IMR-90 (cell line): ENCODE data around the gene RFX3. TPM values are rescaled to one million over a fixed set of nuclear protein-coding genes. Genes with fewer than 3 reads are reported as not detected.

Experiments
- ATAC-seq: fragments of 200-7000 bp; cut with Tn5 transposase; 2 replicates; pipeline ENCODE4 v1.9.1; 2020; ENCODE audit warnings: low read depth, mild to moderate bottlenecking, moderate library complexity
- BruUV-seq: library from RNA; stranded (reverse); fragments of 400-500 nt; replicated peaks from 2 replicates; lab custom pipeline; 2021; lab: Mats Ljungman, UMichigan
- CTCF ChIA-PET: fragments of 300-600 bp; formaldehyde crosslinking; extraction: SDS; loops from one replicate; lab custom pipeline; 2021; ENCODE audit warnings: antibody characterized with exemption; lab: Yijun Ruan, JAX
- POLR2A ChIA-PET: fragments of 300-600 bp; sonication (Branson Sonifier 250); formaldehyde crosslinking; loops from one replicate; lab custom pipeline; 2022; ENCODE audit warnings: antibody characterized with exemption; ENCODE audit not compliant: unreplicated experiment; lab: Charles Lee
- DNase-seq: peaks from one replicate; pipeline ENCODE4 v3.0.0; 2013
- H2AFZ ChIP-seq: replicated peaks from 2 replicates; pipeline ENCODE3; 2013; ENCODE audit warnings: low read length, mild to moderate bottlenecking; ENCODE audit not compliant: poor library complexity
- H2AK5ac ChIP-seq: 2 replicates; pipeline ENCODE4 v1.6.1; 2013; ENCODE audit warnings: low read depth, low read length, inconsistent platforms
- H2AK9ac ChIP-seq: replicated peaks from 2 replicates; pipeline ENCODE3; 2013; ENCODE audit warnings: mild to moderate bottlenecking, low read depth, low read length, moderate library complexity; ENCODE audit not compliant: poor library complexity
- H2BK120ac ChIP-seq: 2 replicates; pipeline ENCODE4 v1.6.1; 2013; ENCODE audit warnings: low read depth, low read length, inconsistent platforms
- H2BK15ac ChIP-seq: 3 replicates; pipeline ENCODE4 v1.6.1; 2013; ENCODE audit warnings: low read depth, low read length, inconsistent platforms
- H2BK20ac ChIP-seq: 2 replicates; pipeline ENCODE4 v1.6.1; 2013; ENCODE audit warnings: low read depth, mild to moderate bottlenecking, inconsistent platforms, low read length, moderate library complexity
- H2BK5ac ChIP-seq: 2 replicates; pipeline ENCODE4 v1.6.1; 2013; ENCODE audit warnings: mild to moderate bottlenecking, low read depth, low read length, inconsistent platforms; ENCODE audit not compliant: poor library complexity, severe bottlenecking
- H3K14ac ChIP-seq: replicated peaks from 2 replicates; pipeline ENCODE4 v1.6.1; 2013; ENCODE audit warnings: low read depth, low read length, inconsistent platforms
- H3K18ac ChIP-seq: 2 replicates; pipeline ENCODE4 v1.6.1; 2013; ENCODE audit warnings: low read depth, low read length, control low read depth
- H3K23ac ChIP-seq: 2 replicates; pipeline ENCODE4 v1.6.1; 2013; ENCODE audit warnings: low read depth, low read length, inconsistent platforms
- H3K27ac ChIP-seq: 2 replicates; pipeline ENCODE4 v1.5.1; 2013; ENCODE audit warnings: mild to moderate bottlenecking, control low read depth, low read length; ENCODE audit not compliant: insufficient read depth
- H3K27me3 ChIP-seq: 2 replicates; pipeline ENCODE4 v1.6.1; 2013; ENCODE audit warnings: low read length; ENCODE audit not compliant: control insufficient read depth, insufficient read depth
- H3K36me3 ChIP-seq: 2 replicates; pipeline ENCODE4 v1.6.1; 2013; ENCODE audit warnings: low read length, mixed read lengths; ENCODE audit not compliant: control insufficient read depth, insufficient read depth
- H3K4ac ChIP-seq: 2 replicates; pipeline ENCODE4 v1.6.1; 2013; ENCODE audit warnings: low read depth, low read length, inconsistent platforms
- H3K4me1 ChIP-seq: 2 replicates; pipeline ENCODE4 v1.6.1; 2013; ENCODE audit warnings: low read length, mixed read lengths; ENCODE audit not compliant: control insufficient read depth, insufficient read depth
- H3K4me2 ChIP-seq: 2 replicates; pipeline ENCODE4 v1.6.1; 2013; ENCODE audit warnings: low read depth, mild to moderate bottlenecking, control low read depth, low read length, moderate library complexity
- H3K4me3 ChIP-seq: 2 replicates; pipeline ENCODE4 v1.5.1; 2013; ENCODE audit warnings: low read depth, mild to moderate bottlenecking, control low read depth, low read length, moderate library complexity; ENCODE audit not compliant: insufficient read depth
- H3K56ac ChIP-seq: 2 replicates; pipeline ENCODE4 v1.6.1; 2013; ENCODE audit warnings: low read length, inconsistent platforms; ENCODE audit not compliant: insufficient read depth; ENCODE audit errors: extremely low read depth
- H3K79me1 ChIP-seq, 2 experiments: 2 replicates each; pipeline ENCODE4 v1.6.1; 2013; ENCODE audit warnings: low read length in 2 of 2, inconsistent platforms in 1 of 2, low read depth in 1 of 2
- H3K9ac ChIP-seq: 2 replicates; pipeline ENCODE4 v1.6.1; 2013; ENCODE audit warnings: low read depth, low read length, control low read depth
- H3K9me1 ChIP-seq: 2 replicates; pipeline ENCODE4 v1.6.1; 2013; ENCODE audit warnings: low read length, inconsistent platforms; ENCODE audit not compliant: insufficient read depth
- H3K9me3 ChIP-seq: 2 replicates; pipeline ENCODE4 v1.6.1; 2013; ENCODE audit warnings: low read length; ENCODE audit not compliant: control insufficient read depth, insufficient read depth
- H4K20me1 ChIP-seq: 2 replicates; pipeline ENCODE4 v1.6.1; 2013; ENCODE audit warnings: low read length, inconsistent platforms; ENCODE audit not compliant: insufficient read depth
- H4K5ac ChIP-seq: 2 replicates; pipeline ENCODE4 v1.6.1; 2013; ENCODE audit warnings: mild to moderate bottlenecking, low read depth, low read length, control low read depth
- H4K8ac ChIP-seq, 2 experiments: 2 replicates each; pipeline ENCODE4 v1.6.1; 2013; ENCODE audit warnings: low read depth in 2 of 2, low read length in 2 of 2, control low read depth in 1 of 2, inconsistent platforms in 1 of 2
- H4K91ac ChIP-seq: 2 replicates; pipeline ENCODE4 v1.6.1; 2013; ENCODE audit warnings: low read depth, low read length, inconsistent platforms; ENCODE audit not compliant: insufficient read depth
- BHLHE40 ChIP-seq: fragments of 150-350 bp; IDR thresholded peaks from 2 replicates; pipeline ENCODE4 v1.6.1; 2016; ENCODE audit warnings: mild to moderate bottlenecking, low read depth, low read length
- MAFK ChIP-seq: IDR thresholded peaks from 2 replicates; pipeline ENCODE4 v1.6.1; 2012; ENCODE audit warnings: low read depth, low read length, improper control_type of control experiment
- MXI1 ChIP-seq: IDR thresholded peaks from 2 replicates; pipeline ENCODE4 v1.6.1; 2012; ENCODE audit warnings: low read depth, mild to moderate bottlenecking, low read length, moderate library complexity, borderline replicate concordance
- RFX5 ChIP-seq: IDR thresholded peaks from 2 replicates; pipeline ENCODE4 v1.8.0; 2012; ENCODE audit warnings: low read depth, mild to moderate bottlenecking, low read length, moderate library complexity
- WGBS, 2 experiments: methylation state at CpG; one replicate each; pipeline versions ENCODE4 v1.1.5 to v1.1.7; 2013; ENCODE audit warnings: missing lambda C conversion rate in 2 of 2; ENCODE audit not compliant: insufficient read length in 1 of 2; ENCODE audit errors: extremely low coverage in 2 of 2; 5-methylcytosine and 5-hydroxymethylcytosine counted together
- dilution Hi-C: fragments of 300-500 bp; cut with HindIII; formaldehyde crosslinking; loops from one replicate; pipeline ENCODE4 v1.14.3; 2018; ENCODE audit warnings: low sequenced_read_pairs; ENCODE audit not compliant: unreplicated experiment
- in situ Hi-C: fragments of 300-500 bp; cut with MboI; formaldehyde crosslinking; loops from 3 replicates; pipeline ENCODE4 v1.14.3; 2019; ENCODE audit warnings: low sequenced_read_pairs, inconsistent platforms, mixed read lengths
- intact Hi-C: fragments of 100-400 bp; cut with micrococcal nuclease; formaldehyde crosslinking; loops from 2 replicates; pipeline ENCODE4 v1.10.0; 2022
- polyA plus RNA-seq, 3 experiments: library from polyadenylated mRNA; depleted of rRNA; stranded (reverse); fragments of >200 nt; gene quantifications; 2 replicates each; pipeline ENCODE4 v1.2.3, GENCODE V29; 2012; ENCODE audit warnings: low replicate concordance in 1 of 3
- total RNA-seq: library from RNA; depleted of rRNA; stranded (reverse); fragments of >200 nt; gene quantifications from 2 replicates; pipeline ENCODE4 v1.2.3, GENCODE V29; 2012

RFX3 gene
- total and polyA plus RNA-seq, 2 of the 4 experiments (the other 2 are of a cell fraction) = 1.7 to 2.7 TPM

- no peak overlapping the region for H4K5ac ChIP-seq
- no peak overlapping the region for H2BK20ac ChIP-seq
- H3K56ac ChIP-seq = no peak overlapping the region
- no peak overlapping the region for H2BK5ac ChIP-seq
- H3K4ac ChIP-seq = no peak overlapping the region
- ATAC-seq = no peak
- dilution Hi-C loops = no loop called here
- WGBS, 2 experiments = no CpG with 5 or more reads among the region's 3 CpGs
- no peaks in the 10 kb centered on the region for H3K27me3 ChIP-seq
- no peak overlapping the region for H2AFZ ChIP-seq
- H4K20me1 ChIP-seq = no peaks in the 10 kb centered on the region
- DNase-seq = peak; percentile 34
- H3K4me3 ChIP-seq = no peak overlapping the region
- H4K8ac ChIP-seq = no peak overlapping the region
- ChIA-PET CTCF (no interaction called here), POLR2A (no interaction called here)
- H2AK9ac ChIP-seq = no peak overlapping the region
- intact Hi-C loops = no loop called here
- H3K9ac ChIP-seq = no peak overlapping the region
- H3K4me2 ChIP-seq = peak overlapping the region; percentile 17; the same call in 1 of the 2 replicates
- no peaks in the 10 kb centered on the region for H3K9me1 ChIP-seq
- no peak for TF ChIP-seq RFX5
- TF ChIP-seq MAFK = no peak
- no peak for TF ChIP-seq MXI1
- no peak for TF ChIP-seq BHLHE40
- H2BK15ac ChIP-seq = no peak overlapping the region
- H3K27ac ChIP-seq = no peak overlapping the region
- peak overlapping the region; percentile 23; the same call in 1 of the 2 replicates for H3K18ac ChIP-seq
- H3K79me1 ChIP-seq = peaks cover 0 to 6% of the 10 kb centered on the region in 2 experiments; a peak in 2 of 4 replicates
- H2BK120ac ChIP-seq = no peak overlapping the region
- H2AK5ac ChIP-seq = no peak overlapping the region
- peaks cover 6% of the 10 kb centered on the region for H3K4me1 ChIP-seq
- no peak overlapping the region for H3K14ac ChIP-seq
- H4K91ac ChIP-seq = no peak overlapping the region
- H3K36me3 ChIP-seq = no peaks in the 10 kb centered on the region
- BruUV-seq = no TSS peak
- H3K9me3 ChIP-seq = no peaks in the 10 kb centered on the region
- in situ Hi-C loops = no loop called here
- H3K23ac ChIP-seq = no peak overlapping the region; the same call in 1 of the 2 replicates
Measured at GRCh38 chr9:3498691-3499090, 27.1 kb downstream of the RFX3 start.
